ENCODE data around the gene CCR1. TPM values are rescaled to one million over a fixed set of nuclear protein-coding genes. Genes with fewer than 3 reads are reported as not detected.

The CCR1 gene
- 2.7 TPM for total RNA-seq
- long read RNA-seq, partial matches to known transcripts: 0 of 1 reads
- long read RNA-seq, other reads (novel, unspliced or antisense): 0 of 1 reads

DNA sequence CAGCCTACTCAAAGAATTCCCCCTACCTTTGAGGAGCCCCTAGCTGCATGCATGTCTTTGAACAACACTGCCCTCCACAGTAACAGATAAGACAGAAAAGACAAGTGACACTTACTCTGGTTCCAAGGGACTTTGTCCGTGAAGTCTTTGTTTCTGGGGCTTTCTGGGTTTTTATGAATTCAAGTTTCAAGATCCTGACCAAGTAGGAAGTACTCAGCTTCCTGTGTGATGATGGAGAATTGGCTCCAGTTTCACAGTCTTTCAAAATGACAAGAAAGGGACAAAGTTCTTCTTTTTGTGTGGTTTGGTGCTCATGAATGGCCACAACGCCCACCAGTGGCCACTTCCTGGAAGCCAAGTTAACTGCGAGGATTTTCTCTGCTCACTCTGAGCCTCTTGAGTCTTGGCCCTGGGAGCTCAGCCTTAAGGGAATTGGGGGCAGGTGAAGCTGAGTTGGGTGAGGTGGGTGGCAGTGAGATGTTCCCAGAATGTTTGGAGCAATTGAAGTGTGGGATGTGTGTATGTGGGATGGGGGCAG, at the start of gene CCR1:
TSS of gene CCR1 (minus strand) at position 147 of the 538 bp plus-strand sequence. CDS start 4,000 bp downstream, outside the sequence.
- ATAC-seq (ENCODE audit: poor library complexity) (peak; percentile 69), DNase-seq (peak; percentile 73)
- intact Hi-C loops (cut with DNase I): no loop called here

GRCh38 chr3:46252980-46253379, 44.9 kb upstream of the CCR1 start:
- ATAC-seq (ENCODE audit: poor library complexity) (no peak), DNase-seq (no peak)
- intact Hi-C loops (cut with DNase I): no loop called here

DNA sequence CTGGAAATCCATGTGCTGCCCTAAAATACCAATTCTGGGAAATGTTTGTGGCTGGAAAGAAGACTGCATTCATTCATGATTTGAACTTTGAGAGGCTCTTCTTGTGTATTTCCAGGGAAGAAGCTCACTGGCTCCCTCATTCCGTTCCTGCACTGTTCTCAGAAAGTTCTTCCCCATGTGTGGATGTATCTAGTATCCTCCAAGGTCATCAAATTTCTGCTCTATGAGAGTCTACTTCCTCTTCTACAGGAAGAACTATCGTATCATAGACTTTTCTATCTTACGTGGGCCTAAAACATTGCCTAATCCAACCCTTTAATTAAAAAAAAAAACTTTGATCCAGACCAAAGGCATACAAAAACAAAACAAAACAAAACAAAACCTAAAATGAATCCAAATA, 37.0 kb upstream of the CCR1 start:
- DNase-seq (no peak), ATAC-seq (ENCODE audit: poor library complexity) (no peak)
- intact Hi-C loops (cut with DNase I): no loop called here

- no peak for DNase-seq
- no peak for ATAC-seq (ENCODE audit: poor library complexity)
- intact Hi-C loops (cut with DNase I): no loop called here
Measured at GRCh38 chr3:46243560-46243959, 35.4 kb upstream of the CCR1 start.

- DNase-seq: no peak
- intact Hi-C loops (cut with DNase I): no loop called here
- ATAC-seq (ENCODE audit: poor library complexity): no peak
Measured at GRCh38 chr3:46242120-46242519, 34.0 kb upstream of the CCR1 start, which contains the start of gene CCR3. Gene CCR3 (plus strand): TSS chr3:46242460. CDS start chr3:46265159, 22,699 bp downstream.

- peak; percentile 20 for ATAC-seq (ENCODE audit: poor library complexity)
- DNase-seq: no peak
- intact Hi-C loops (cut with DNase I): no loop called here
Measured at GRCh38 chr3:46239952-46240351, 31.8 kb upstream of the CCR1 start.

DNA sequence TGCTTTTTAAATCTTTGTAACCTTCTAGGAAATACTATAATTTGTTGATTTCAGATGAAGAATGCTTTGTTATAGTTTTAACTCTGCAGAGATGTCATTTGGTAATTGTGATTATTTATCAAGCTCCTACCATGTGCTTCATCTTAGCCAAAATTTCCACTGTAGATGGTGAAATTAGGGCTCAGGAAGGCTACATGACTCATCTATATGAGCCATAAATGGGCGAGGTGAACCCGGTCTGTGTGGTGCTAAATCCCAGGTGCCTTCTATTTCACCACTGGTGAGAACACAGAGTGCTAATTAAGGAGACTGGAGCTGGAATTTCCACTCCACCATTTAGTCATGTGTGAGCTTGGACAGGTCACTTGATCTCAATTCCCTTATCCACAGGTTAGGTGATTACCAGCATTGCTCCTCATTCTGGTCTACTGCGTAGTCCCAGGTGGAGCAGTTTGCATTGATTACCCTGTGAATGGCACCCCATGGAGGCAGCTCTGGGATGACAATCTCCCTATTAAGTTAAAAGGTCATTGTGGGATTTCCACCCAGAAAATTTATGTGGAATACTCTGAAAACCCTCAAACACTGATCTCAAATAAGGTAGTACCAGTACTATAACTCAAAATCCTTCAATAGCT, 31.3 kb upstream of the CCR1 start:
- intact Hi-C loops (cut with DNase I): no loop called here

DNA sequence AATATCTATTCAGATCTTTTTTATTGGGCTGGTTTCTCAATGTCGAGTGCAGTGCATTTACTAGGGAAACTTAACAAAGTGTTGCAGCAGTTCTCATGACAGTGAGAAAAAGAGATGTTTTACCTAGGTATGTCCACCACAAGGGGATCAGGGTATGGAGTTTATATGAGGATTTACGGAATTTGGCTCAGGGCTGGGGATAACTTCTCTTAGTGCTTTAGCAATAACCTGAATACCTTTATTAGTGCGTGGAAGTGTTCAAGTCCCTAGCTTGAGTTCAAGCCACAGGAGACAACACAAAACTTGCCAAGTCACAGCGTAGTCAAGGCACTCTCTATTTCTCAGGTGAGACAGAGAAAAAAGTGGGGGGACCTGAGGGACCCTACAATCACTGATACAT, 30.3 kb upstream of the CCR1 start:
- no peak for DNase-seq
- intact Hi-C loops (cut with DNase I): no loop called here
- no peak for ATAC-seq (ENCODE audit: poor library complexity)

More for the DNA sequence above, 31.3 kb upstream of the CCR1 start:
- DNase-seq (no peak), ATAC-seq (ENCODE audit: poor library complexity) (peak; percentile 31)

- DNase-seq (no peak), ATAC-seq (ENCODE audit: poor library complexity) (no peak)
- intact Hi-C loops (cut with DNase I): no loop called here
Measured at GRCh38 chr3:46236294-46237054, 28.4 kb upstream of the CCR1 start.

GRCh38 chr3:46235425-46235824, 27.3 kb upstream of the CCR1 start:
- intact Hi-C loops (cut with DNase I): no loop called here
- DNase-seq (no peak), ATAC-seq (ENCODE audit: poor library complexity) (no peak)

DNA sequence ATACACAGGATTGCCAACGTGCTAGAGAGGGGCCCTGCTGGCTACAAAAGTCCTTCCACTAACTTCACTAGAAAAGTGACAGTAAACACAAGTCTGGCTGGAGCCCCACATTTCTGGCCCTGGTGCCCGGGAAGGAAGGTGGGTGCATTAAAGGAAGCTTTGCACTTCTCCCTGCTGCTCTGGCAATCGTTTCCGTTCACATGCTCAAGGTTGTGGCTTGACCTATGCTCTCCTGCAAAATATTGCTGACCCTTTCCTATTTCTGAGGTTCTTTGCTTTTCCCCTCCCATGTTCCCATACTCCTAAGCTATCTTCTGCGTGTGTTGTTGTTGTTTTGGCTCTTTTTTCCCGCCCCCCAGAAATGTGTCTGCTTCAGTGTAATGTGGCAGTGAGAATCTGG, 25.1 kb upstream of the CCR1 start:
- no peak for ATAC-seq (ENCODE audit: poor library complexity)
- DNase-seq: no peak
- intact Hi-C loops (cut with DNase I): no loop called here

- ATAC-seq (ENCODE audit: poor library complexity) (no peak), DNase-seq (no peak)
- intact Hi-C loops (cut with DNase I): no loop called here
Measured at GRCh38 chr3:46231323-46231722, 23.2 kb upstream of the CCR1 start.

GRCh38 chr3:46228260-46229242, 20.4 kb upstream of the CCR1 start:
- DNase-seq (no peak), ATAC-seq (ENCODE audit: poor library complexity) (no peak)
- intact Hi-C loops (cut with DNase I): no loop called here

GRCh38 chr3:46222435-46223161, 14.5 kb upstream of the CCR1 start:
- no peak for DNase-seq
- intact Hi-C loops (cut with DNase I): no loop called here
- peak; percentile 65 for ATAC-seq (ENCODE audit: poor library complexity)

GRCh38 chr3:46221938-46222337, 13.8 kb upstream of the CCR1 start:
- DNase-seq: no peak
- intact Hi-C loops (cut with DNase I): no loop called here
- no peak for ATAC-seq (ENCODE audit: poor library complexity)

DNA sequence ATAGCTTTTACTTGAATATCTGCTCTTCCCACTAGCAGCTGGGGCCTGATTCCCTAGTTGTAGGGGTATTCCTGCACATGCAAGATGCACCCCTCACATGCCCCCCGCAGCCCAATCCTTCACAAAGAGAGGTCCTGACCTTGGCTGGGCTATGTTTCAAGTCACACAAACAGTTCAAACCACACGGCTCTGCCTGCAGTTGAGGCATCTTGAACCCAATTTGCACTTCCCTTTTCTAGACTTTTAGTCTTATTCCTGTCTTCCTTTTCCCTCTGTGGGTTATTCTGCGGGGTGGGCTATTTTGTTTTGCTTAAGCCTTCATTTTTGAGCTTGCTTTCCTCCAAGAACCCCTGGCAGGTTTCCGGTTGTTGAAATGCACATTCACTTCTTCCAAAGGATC, 13.3 kb upstream of the CCR1 start:
- intact Hi-C loops (cut with DNase I): no loop called here

GRCh38 chr3:46218196-46218709, 10.1 kb upstream of the CCR1 start:
- no peak for DNase-seq
- ATAC-seq (ENCODE audit: poor library complexity): no peak
- intact Hi-C loops (cut with DNase I): no loop called here

More for the DNA sequence above, 13.3 kb upstream of the CCR1 start:
- DNase-seq (no peak), ATAC-seq (ENCODE audit: poor library complexity) (peak; percentile 38)

All from Right ventricle myocardium superior (tissue), 1 donor.